ENCODE results near the gene GNAS.
A peak's percentile ranks its signal among the peaks of the same experiment; 100 is the strongest.

GNAS gene

DNA sequence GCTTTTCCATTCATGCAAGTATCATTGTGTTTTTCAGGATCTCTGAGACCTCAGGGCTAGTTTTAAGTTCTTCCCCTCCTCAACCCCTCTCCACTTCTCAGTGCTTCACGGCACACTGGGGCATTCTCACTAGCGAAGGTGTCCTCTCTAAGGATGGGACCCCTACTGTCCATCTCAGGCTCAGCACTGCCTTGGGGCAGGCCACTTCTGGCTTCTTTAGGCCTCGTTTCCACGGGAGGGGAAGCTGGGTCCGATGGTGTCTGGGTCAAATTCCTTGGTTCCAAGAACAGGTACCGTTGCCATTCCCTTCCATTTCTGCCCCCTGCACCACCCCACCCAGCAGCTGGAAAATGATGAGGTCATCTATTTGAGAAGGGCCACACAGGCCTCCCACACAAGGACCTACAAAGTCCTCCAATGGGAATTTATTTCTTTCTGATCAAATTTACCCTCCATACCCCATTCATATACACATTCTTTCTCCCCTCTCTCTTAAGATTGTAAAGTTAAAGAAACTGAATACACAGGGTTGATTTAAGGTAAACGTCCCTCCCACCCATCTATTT lies 17.2 kb downstream of the GNAS start:
- H3K79me2 ChIP-seq (ENCODE audit: control insufficient read depth, low read length), result no peaks in the 10 kb centered on the region
- peaks cover 13% of the 10 kb centered on the region for H3K4me1 ChIP-seq (ENCODE audit: control insufficient read depth, low read length)
- H3K4me3 ChIP-seq (ENCODE audit: low read length), result no peak overlapping the region
- no peak overlapping the region for H3K4me2 ChIP-seq (ENCODE audit: low read length)
- no peaks in the 10 kb centered on the region for H4K20me1 ChIP-seq (ENCODE audit: control insufficient read depth, insufficient read depth, low read depth, low read length)
- no peaks in the 10 kb centered on the region for H3K36me3 ChIP-seq (ENCODE audit: control insufficient read depth, low read length)
- no peaks in the 10 kb centered on the region for H3K9me2 ChIP-seq (replicated peaks; ENCODE audit: control insufficient read depth, low read length)
- no peaks in the 10 kb centered on the region for H3F3A ChIP-seq (ENCODE audit: control insufficient read depth, insufficient read depth)
- no peak overlapping the region for H3K27ac ChIP-seq (ENCODE audit: low read depth, low read length)
- TF ChIP-seq, protein P1, sequence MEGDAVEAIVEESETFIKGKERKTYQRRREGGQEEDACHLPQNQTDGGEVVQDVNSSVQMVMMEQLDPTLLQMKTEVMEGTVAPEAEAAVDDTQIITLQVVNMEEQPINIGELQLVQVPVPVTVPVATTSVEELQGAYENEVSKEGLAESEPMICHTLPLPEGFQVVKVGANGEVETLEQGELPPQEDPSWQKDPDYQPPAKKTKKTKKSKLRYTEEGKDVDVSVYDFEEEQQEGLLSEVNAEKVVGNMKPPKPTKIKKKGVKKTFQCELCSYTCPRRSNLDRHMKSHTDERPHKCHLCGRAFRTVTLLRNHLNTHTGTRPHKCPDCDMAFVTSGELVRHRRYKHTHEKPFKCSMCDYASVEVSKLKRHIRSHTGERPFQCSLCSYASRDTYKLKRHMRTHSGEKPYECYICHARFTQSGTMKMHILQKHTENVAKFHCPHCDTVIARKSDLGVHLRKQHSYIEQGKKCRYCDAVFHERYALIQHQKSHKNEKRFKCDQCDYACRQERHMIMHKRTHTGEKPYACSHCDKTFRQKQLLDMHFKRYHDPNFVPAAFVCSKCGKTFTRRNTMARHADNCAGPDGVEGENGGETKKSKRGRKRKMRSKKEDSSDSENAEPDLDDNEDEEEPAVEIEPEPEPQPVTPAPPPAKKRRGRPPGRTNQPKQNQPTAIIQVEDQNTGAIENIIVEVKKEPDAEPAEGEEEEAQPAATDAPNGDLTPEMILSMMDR (IDR thresholded peaks at IDR 0.05; ENCODE audit: low read depth, low read length, poor library complexity, severe bottlenecking), result no peak
- no peak for TF ChIP-seq EZH2phosphoT487 (IDR thresholded peaks at IDR 0.05; ENCODE audit: borderline replicate concordance, low read length)
- H3K27me3 ChIP-seq (ENCODE audit: control insufficient read depth, low read length), result peaks cover 19% of the 10 kb centered on the region
- H3K9me3 ChIP-seq (ENCODE audit: control insufficient read depth, insufficient read depth, low read length), result no peaks in the 10 kb centered on the region

DNA sequence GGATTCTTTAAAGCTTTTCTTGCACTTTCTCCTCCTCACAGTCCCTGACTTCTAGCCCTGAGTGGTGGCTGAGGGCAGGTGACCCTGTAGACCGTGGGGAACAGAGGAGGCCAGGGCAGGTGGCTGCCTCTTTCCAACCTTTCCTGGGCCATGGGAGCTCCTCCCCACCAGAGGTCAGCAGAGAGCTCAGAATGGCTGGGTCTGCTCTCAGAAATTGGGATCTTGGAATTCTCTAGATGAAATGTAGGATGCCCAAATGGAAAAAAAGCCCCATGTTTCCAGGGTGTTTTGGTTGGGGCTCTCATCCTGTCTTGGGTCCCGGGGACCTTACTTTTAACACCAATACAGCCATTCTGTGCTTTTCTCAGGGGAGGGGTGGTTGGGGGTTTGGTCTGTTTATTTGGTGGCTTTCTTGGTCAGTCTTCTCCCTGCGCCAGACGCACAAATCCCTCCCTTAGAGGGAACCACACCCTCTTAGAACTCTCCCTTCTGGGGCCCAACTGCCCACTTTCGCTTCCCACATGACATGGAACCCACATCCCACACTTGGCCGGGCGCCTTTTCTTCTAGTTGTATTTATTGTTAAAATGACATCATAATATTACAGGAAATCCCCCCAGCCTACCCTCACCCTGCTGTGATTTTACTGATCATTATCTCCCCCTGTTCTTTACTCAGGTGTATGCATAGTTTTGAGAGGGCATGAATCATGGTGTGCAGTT lies 17.9 kb downstream of the GNAS start:
- TF ChIP-seq, protein P1 (IDR thresholded peaks at IDR 0.05; ENCODE audit: low read depth, low read length, poor library complexity, severe bottlenecking), result peak; percentile 89
- TF ChIP-seq EZH2phosphoT487 (IDR thresholded peaks at IDR 0.05; ENCODE audit: borderline replicate concordance, low read length), result no peak
- Histone ChIP-seq H3K27ac (ENCODE audit: low read depth, low read length) (no peak overlapping the region), H3K4me2 (ENCODE audit: low read length) (no peak overlapping the region)

DNA sequence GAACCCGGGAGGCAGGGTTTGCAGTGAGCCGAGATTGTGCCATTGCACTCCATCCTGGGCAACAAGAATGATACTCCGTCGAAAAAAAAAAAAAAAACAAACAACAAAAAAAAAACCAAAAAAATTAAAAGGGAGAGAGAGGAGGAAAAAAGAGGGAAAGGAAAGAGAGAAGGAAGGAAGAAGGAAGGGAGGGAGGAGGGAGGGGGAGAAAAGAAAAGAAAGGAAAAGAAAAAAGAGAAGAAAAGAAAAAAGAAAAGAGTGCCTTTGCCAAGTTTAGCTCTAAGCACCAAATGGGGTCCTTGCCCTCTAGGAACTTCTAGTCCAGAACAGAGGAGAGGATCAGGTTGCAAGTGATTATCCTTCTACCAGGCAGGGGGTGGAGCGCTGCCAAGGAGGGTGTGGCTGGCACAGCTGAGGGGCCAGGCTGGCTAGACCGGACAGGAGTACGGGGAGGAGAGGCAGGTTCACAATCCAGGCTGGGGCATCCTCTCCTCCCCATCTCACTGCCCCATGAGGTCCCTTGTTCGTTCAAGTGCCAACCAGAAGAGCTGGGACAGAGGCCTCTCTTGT lies 19.1 kb downstream of the GNAS start:
- no peaks in the 10 kb centered on the region for H3K36me3 ChIP-seq (ENCODE audit: control insufficient read depth, low read length)
- no peaks in the 10 kb centered on the region for H3K9me3 ChIP-seq (ENCODE audit: control insufficient read depth, insufficient read depth, low read length)
- no peak for TF ChIP-seq EZH2phosphoT487 (IDR thresholded peaks at IDR 0.05; ENCODE audit: borderline replicate concordance, low read length)
- TF ChIP-seq, protein P1 (IDR thresholded peaks at IDR 0.05; ENCODE audit: low read depth, low read length, poor library complexity, severe bottlenecking), result no peak
- no peak overlapping the region for H3K4me2 ChIP-seq (ENCODE audit: low read length)
- no peaks in the 10 kb centered on the region for H3F3A ChIP-seq (ENCODE audit: control insufficient read depth, insufficient read depth)
- H3K27me3 ChIP-seq (ENCODE audit: control insufficient read depth, low read length), result peaks cover 9% of the 10 kb centered on the region
- H3K4me1 ChIP-seq (ENCODE audit: control insufficient read depth, low read length), result peaks cover 13% of the 10 kb centered on the region
- no peaks in the 10 kb centered on the region for H3K9me2 ChIP-seq (replicated peaks; ENCODE audit: control insufficient read depth, low read length)
- no peaks in the 10 kb centered on the region for H3K79me2 ChIP-seq (ENCODE audit: control insufficient read depth, low read length)
- H4K20me1 ChIP-seq (ENCODE audit: control insufficient read depth, insufficient read depth, low read depth, low read length), result no peaks in the 10 kb centered on the region
- H3K4me3 ChIP-seq (ENCODE audit: low read length), result no peak overlapping the region
- no peak overlapping the region for H3K27ac ChIP-seq (ENCODE audit: low read depth, low read length)

More for the DNA sequence above, 17.9 kb downstream of the GNAS start:
- Histone ChIP-seq H4K20me1 (ENCODE audit: control insufficient read depth, insufficient read depth, low read depth, low read length) (no peaks in the 10 kb centered on the region), H3K79me2 (ENCODE audit: control insufficient read depth, low read length) (no peaks in the 10 kb centered on the region), H3K4me3 (ENCODE audit: low read length) (no peak overlapping the region), H3K9me3 (ENCODE audit: control insufficient read depth, insufficient read depth, low read length) (no peaks in the 10 kb centered on the region), H3K36me3 (ENCODE audit: control insufficient read depth, low read length) (no peaks in the 10 kb centered on the region), H3K9me2 (replicated peaks; ENCODE audit: control insufficient read depth, low read length) (no peaks in the 10 kb centered on the region), H3F3A (ENCODE audit: control insufficient read depth, insufficient read depth) (no peaks in the 10 kb centered on the region), H3K27me3 (ENCODE audit: control insufficient read depth, low read length) (peaks cover 19% of the 10 kb centered on the region), H3K4me1 (ENCODE audit: control insufficient read depth, low read length) (peaks cover 13% of the 10 kb centered on the region)

Data from DOHH2 (cell line).